GM18517 (cell line): Measurements from ENCODE around the gene DENND2D.

Experiments
- ATAC-seq: cut with Tn5 transposase; IDR thresholded peaks from one replicate; pipeline ENCODE4 v1.9.1; 2021; ENCODE audit warnings: mild to moderate bottlenecking, moderate library complexity; ENCODE audit not compliant: unreplicated experiment

The DENND2D gene

DNA sequence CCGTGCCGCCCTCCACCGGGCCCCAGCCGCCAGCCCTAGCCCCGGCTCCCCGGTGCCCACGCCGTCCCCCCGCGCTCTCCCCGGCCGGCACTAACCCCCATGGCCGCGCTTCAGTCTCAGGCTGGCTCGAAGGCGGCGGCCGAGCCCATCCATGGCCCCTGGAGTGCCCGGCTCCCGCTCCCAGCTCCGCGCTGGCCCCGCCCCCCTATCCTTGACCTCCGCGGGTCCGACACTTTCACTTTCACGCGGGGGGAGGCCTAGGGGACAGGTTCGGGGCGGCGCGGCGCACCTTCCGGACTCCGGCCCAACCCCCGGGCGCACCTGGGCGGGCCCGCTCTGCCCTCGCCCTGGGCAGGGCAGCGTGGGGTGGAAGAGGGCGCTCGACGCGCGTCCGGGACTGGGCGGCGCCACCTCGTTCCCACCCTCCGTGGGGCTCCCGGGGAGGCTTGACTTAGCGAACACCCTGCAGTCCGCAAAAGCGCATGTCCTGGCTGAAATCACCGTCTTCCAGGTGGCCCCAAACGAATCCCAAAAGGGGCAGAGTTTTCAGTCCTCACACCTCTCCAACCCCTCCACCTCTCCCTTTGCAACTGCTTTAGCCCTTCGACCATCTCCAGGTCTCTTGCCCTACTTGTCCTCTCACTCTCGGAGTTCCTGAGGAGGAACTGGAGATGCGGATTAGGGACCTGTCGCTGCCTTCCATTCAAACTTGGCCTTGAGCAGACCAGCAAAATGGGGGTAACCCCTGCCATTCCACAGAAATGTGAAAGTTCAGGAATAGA, 3.9 kb upstream of the DENND2D start:
- peak; percentile 52 for ATAC-seq

DNA sequence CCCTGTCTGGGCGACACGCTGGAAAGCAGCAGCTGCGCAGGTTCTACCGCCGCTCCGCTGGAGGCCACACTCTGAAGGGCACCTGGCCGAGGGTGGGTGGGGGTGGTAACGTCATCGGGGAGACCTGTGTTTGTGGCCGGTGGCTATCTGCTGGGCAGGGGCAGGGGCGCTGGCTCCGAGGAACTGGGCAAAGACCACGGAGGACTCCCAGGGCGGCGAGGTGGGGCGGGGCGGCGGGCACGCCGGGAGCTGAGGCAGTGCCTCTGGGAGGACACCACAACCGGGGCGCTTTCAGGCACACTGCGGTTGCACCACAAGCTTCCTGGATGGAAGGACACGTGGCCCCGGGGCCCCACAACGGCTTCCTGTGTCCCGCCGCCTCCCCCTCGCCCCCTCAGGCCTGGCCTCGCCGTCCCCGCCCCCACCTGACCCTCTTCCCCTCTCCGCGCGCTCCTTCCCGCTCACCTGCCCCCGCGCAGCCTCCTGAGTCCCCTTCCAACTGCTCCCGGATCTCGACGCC, 3.3 kb upstream of the DENND2D start:
- peak; percentile 49 for ATAC-seq

DNA sequence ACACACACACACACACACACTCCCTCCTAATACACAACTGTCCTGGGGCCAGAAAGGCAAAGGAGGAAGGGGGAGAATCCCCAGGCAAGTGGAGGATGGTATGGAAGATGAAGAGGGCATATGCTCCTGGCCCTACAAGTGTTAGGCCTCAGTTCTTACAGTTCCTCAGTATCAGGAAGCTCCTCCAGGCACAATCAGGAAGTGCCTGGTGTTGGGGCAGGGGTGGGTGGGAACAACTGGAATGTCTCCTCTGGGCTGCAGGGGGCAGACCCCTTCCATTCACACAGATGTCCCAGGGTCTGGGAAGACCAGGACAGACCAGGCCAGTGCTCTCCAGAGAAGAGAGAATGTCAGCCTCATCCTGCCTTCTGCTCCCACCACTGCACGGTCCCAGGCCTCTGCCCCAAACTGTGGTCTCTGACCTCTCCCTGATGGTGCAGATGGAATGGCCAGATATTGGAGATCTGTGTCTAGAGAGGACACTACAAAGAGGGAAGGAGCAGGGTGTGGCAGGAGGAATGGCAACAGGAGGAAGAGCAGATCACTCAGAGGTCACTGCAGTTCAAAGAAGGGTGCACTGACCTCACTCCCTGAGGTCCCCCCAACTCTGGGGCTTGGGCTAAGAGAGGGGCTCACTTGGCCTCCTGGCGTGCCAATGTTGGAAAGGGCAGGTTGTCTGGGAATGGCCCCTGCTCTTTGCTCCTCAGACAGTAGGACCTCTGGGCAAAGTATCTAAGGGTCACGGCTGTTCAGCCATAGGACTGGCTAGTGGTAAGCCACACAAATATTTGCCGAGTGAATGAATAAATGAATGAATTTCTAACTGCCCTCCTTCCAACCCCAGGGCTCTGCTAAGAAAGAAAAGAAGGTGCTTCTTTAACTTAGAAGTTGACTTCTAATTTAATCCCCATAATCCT, 2.5 kb upstream of the DENND2D start:
- no peak for ATAC-seq

DNA sequence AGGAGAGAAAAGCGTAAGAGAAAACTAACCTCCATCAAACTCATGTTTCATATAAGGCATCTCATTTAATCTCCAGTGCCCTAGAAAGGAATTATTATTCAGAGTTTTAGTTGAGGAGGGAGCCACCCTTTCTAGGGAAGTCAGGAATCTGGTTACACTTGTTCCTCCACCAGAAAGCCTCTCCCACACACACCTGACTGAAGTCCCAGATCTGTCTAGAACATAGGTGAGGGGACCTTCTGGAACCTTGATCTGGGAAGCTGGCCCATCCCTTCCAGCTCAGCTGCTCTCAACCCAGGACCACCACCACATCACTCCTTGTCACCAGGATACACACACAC, 1.9 kb upstream of the DENND2D start:
- no peak for ATAC-seq

DNA sequence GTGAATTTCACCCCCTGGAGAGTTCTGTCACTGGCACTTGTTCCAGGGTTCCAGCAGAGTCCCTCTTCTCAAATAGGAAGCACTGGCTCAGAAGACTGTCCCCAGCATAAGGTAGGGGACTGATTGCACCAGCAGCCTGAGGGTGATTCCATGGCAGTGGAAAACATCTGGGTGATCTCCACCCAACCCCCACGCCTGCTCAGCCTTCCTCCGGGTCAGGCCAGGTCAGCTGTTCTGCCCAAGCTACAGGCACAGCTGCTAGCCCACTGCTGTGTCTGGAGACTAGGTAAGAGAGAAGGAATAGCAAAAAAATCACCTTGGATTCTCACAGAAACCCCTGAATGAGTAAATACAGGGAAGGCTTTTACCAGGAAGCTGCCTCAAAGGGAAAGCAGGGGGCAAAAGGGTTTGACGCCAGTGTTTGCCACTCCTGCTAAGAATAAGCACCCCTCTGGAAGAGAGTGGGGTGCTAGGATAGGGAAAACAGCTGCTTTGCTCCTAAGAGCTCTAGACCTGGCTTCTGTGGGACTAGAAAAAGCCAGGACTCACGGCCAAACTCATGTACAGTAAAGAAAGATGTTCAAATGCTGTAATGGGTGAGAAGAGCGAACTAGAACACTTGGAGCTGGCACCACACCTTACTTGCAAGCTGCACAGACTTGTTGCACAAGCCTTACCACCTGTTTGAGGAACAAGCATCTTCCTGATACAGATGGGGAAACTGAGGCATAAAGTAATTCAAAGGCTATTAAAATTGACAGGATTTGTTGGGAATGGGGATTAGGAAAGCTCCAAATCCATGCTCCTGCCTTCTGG, 1.0 kb upstream of the DENND2D start:
- ATAC-seq, result no peak

DNA sequence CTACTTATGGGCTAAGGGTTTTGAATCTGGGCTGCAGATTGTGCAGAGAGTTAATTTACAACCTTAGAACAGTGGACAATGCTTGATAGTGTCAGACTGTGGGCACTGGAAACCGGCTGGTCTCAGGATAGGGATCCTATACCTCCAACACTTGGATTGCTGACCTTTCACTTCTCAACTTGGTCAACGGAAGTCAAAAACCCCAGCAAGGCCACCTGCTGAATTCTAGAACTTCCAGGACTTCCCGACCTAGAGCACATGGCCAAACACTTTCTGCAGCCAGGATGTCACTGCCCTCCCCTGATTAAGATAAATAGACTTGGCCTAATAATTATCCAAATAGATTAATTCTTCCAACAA, 336 bp upstream of the DENND2D start:
- no peak for ATAC-seq

DNA sequence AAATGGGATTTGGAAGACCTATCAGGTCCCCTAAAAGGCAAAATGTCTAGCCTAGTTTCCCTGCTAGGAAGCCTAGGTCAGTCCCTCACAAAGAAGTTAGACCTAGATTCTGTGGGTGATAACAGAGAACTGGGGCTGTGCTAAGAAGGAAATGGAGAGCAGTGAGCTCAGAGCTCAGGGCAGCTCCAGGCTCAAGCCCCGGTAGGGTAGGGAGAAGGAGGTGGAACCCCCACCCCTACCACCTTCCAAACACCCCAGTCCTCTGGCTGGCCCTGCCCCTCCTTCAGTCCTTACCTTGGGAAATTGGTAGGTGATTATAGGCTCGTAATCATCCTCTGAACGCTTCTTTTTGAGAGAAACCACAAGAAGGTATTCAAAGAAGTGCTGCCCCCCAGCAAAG, 1.1 kb downstream of the DENND2D start:
- ATAC-seq, result no peak

DNA sequence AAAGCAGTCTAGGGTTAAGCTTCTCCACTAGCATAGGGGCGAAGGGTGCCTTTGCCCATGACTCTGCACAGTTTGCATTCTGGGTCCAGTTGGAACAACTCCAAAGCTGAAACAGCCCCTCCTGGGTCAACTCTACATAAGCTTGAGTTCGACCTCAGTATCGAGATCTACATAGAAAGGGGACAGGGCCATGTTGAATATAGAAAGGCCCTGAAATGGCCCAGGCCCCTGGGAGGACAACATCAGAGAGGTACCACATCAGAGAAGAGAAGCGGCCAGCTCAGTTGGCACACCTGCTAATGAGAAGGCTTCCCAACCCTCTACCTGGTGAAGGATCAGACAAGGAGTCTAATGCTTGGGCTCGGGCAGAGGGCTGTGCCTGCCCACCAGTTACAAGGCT, 1.6 kb downstream of the DENND2D start:
- no peak for ATAC-seq

DNA sequence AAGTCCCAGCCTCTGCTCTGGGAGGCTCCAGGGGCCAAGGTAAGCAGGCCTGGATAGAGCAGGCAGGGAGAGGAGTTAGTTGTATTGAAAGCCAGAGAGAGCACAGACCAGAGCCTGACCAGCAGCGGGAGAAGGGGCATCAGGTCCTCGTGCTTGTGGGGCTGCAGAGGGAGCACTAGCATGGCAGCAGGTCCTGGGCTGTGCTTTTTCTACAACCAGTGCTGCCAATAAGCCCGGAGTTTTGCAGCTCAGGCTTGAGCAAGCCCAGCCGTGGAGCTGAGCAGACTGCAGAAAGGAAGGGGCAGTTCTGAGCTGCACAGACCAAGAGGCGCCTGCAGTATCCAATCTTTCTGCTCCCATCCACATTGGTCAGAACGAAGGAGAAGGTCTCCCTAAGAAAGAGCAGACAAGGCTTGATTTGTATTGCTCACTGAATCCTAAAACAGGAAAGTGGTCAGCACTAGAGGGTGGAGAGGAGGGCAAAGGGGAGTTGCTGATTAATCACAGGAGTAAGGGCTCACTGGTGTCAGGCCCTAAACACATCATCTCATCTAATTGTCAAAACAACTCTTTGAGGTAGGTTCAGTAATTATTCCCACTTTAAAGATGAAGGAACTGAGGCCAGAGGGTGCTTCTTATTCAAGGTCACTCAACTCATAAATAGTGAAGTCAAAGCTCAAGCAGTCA, 2.7 kb downstream of the DENND2D start:
- no peak for ATAC-seq

DNA sequence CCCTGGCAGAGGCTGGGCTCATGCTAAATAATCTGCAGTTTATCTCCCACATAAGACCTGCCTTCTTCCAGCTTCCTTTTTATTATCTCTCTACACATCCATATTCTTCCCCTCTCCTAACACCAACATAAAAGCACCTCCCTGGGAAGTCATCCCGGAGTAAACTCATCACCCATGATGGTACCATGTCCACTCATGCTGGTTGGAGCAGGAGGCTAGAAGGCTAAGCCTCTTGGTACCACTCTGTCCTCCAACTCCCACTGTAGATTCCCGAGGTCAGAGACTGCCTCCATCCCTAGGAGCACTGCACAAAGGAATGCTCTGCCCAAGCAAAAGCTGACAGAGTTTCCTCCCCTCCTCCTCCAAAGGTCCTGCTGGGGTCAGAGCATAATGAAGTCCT, 4.2 kb downstream of the DENND2D start:
- no peak for ATAC-seq

DNA sequence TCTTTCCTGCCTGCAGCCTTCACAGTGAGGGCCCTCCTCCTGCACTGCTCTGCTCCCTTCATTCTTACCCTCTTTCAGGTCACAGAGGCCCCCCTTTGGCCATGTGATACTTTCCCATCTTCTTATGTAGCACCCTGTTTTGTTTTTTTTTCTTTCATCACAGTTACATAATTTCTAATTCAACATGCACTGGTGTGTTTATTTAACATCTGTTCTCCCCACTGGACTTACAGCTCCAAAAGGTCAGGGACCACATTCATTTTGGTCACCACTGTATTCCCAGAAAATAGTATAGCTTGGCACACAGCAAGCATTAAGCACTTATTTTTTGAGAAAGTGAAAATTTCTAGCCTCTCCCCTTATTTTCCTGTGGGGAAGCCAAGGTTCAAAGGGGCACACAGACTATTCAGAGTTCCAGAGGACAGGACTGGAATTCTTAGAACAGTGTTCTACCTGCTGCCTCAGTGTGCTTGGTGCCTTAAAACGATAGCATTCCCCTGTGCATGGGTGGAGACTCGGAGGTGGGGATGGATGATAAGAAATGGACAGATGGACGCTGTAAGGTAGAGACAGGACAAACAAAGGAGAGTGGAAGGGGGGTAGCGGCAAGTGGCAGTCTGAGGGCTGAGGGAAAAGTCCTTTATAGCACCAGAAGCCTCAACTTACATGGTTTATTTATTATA, 5.3 kb downstream of the DENND2D start:
- no peak for ATAC-seq

DNA sequence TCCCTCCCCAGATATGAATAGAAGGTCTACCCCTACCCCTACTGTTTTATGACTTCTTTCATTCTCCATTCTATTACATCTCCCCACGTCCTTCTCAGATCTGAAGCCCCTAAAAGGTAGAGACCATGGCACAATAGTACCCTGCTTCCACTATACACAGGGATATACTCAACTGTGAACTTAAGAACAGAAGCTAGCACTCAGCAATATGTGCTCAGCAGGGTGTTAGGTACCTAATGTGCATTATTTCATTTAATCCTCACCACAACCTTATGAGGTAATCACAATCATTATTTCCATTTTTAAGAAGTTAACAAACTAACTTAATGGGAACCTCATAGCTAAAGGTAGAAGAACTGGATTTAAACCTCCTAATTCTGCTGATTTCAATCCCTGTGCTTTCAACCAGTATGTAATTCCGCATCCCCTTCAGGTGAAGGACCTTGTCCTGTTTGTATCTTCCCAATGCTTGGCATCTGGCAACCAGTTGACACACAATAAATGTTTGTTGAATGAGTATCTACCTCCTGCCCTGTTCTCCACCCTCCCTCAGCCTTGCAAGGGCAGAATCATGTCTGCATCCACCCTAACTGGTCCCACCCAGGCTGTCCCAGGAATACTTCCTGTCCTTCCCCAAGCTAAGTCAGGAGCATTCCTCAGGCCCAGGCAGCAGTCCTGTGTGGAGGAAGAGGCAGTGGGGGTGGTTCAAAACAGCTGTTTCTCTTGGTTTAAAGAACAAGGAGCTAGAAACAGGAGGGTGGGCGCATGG, 6.5 kb downstream of the DENND2D start:
- no peak for ATAC-seq

DNA sequence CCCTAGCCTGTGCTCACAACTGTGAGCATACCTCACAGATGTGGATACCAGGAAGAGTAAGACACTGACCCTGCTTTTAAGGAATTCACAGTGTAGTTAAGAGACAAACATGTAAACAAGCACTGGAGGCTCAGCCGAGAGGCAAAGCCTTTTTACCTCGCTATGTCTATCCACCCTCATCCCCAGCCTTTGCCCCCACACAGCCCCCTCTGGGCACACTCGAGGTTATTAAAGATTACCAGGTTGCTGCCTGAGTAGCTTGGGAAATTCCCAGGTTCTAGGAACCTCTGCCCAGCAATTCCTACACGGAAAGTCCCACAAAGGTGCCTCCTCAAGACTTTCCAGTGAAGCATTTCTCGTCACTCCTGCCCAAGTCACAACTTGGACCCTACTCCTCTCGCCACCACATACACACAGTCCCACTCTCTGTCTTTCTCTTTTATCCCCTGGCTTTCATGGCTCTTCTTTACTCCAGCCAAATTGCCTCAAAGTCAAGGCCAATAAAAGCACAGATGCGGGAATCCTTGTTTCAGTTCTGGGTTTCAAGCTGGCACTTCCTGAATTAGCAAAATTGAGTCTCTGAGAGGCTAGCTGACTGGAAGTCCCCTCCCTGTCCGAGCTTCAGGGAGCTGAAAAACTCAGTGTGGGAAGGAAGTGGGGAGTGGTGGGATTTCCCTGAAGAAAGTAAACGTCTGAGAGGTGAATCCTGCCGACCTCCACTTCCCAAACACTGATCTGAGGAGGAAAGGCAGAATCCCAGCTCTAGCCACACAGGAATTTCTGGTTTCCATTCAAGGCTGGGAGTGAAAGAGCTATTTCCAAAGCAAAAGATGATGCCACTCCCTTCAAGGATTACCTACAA, 7.6 kb downstream of the DENND2D start:
- no peak for ATAC-seq

DNA sequence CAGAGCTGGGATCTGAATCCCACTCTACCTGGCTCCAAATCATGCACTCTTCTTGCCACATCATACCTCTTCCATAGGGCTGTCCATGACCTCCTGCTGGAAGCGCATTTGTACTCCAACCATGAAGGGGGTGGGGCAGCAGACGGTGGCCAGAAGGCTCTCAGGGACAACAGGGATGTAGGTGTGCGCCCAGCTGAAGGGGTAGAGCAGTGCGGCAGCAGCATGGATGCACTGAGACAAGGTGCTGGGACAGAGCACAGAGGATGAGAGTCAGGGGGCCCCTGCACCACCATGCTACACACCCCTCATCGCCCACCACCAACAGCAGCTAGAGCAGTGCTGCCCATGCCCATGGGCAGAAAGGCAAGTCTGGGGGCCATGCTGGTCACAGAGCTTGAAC, 8.4 kb downstream of the DENND2D start:
- no peak for ATAC-seq

DNA sequence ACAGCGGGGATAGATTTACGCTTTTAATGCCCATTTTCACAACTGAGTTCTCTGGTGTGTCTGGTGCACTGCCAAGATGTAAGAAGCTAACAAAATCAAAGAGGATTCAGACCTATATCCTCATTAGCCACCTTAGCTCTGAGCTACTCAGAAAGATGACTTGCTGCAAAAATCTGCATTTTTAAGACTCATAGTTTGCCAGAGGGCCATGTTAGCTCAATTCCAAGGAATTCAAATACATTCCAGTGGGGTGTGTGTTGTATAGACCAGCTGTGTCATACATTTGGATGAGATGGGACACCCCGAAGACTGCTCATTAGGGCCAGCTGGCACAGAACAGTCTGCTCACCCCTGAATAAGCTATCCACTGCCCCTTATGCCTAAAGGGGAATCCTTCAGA, 8.9 kb downstream of the DENND2D start:
- ATAC-seq, result no peak

DNA sequence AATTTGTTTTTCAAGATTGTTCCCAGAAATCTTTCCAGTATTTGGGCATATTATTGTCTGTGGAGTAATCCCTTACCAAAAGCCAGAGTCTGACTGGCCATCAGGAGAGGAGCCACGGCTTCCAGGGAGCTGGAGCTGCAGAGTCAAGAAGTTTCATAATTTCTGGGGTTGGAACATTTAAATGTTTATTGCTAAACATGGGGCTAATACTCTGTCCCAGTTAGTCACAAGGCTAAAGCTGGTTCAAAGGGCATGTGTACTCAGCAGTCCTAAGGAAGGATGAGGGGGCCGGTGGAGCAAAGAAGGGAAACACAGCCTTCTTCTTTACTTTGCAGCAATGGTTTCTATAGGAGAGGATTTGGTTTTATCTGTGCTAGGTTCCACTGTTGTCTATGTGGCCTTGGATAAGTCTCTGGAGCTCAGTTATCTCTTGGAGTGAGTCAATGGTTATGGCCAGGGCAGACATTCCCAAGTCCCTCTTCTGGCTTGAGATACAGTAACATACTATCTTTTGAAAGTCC, 9.5 kb downstream of the DENND2D start:
- ATAC-seq, result no peak

DNA sequence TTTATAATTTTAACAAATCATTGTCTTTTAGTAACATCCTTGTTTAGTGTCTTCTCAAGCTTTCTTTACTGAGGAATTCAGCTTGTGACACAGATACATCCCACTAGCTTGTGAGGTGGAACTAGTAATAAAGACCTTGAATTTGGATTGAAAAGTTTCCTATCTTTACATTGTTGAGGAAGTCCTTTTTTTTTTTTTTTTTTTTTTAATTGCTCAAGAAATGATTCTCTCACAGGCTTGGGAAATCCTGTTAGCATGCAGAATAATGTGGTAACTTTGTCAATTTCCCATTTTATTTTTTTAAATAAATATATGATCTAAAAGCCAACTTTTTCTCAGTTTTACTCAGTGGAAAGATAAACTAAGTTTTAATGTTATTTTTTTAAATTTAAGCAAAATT, 15.8 kb downstream of the DENND2D start:
- no peak for ATAC-seq
